Measurements from ENCODE around the gene SNX7.

Gene SNX7

GRCh38 chr1:98698625-98699024, 37.1 kb downstream of the SNX7 start:
- no peak for DNase-seq

DNA sequence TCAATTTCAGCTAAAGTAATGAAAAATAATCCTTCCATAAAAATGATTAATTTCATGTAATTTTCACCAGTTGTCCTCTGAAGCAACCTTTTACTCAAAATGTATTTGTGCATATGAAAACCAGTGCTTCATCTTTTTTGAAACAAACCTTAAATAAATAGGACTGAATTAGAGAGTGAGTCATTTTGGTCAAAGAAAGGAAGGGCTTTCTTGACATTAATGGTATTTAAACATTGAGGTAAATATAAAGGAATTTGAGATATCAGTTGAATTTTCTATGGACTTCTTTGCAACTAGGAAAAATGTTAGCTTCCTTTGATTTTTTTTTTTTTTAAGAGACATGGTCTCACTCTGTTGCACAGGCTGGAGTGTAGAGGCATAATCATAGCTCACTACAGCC, 38.7 kb downstream of the SNX7 start:
- no peak for DNase-seq

DNA sequence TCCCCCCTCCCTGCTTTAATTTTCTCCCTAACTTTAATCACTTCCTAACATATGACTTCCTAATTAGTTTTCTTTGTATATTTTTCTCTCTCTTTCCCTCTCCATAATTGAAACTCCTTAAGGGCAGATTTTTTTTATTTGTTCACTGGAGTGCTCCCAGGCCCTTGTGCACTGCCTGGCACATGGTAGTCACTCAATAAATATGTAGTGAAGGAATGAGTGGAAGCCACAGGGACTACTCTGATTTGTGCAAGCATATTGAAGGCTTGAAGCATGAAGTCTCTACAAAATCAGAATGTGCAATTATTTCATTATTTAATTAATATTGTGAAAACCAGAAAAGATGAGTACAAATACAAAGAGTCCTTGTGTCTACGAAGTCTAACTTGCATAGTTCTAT, 41.5 kb downstream of the SNX7 start:
- DNase-seq = no peak

DNA sequence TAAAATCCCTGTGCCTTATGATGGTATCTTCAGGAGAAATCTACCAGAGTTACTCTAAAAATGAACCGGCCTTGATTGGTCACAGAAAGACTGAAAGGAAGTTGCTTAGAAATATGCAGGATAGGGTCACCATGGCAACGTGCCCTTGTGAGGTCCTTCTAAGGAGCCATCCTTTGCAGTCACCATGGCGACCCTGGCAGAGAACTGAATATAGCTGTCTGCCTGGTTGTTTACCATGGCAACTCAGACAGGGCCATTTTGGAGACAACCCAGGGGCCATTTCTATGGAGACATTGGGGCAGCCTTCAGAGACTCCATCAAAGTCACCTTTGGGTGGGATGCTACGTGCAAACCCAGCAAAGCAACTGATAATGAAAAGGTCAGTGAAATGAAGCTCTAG, 43.0 kb downstream of the SNX7 start:
- DNase-seq = peak; percentile 10

DNA sequence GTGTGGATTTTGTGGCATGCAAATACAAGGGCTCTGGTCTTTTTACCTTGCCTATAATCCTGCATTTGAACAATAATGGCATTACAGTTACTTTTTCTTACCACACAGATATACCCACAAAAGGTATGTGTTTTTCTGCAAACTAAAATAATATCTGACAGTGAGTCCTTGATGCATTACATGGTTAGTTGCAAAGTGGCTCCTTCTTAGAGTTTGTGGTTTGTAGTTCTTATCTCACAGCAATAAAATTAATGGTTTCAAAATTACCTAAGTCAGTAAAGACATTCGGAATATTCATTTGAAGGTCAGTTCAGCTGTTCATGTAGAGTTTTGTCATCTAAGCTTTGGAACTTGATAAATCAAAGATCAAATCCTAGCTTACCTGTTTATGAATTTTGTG, 43.5 kb downstream of the SNX7 start:
- no peak for DNase-seq

- DNase-seq = no peak
These were observed 44.1 kb downstream of the SNX7 start for GRCh38 chr1:98705591-98705990.

DNA sequence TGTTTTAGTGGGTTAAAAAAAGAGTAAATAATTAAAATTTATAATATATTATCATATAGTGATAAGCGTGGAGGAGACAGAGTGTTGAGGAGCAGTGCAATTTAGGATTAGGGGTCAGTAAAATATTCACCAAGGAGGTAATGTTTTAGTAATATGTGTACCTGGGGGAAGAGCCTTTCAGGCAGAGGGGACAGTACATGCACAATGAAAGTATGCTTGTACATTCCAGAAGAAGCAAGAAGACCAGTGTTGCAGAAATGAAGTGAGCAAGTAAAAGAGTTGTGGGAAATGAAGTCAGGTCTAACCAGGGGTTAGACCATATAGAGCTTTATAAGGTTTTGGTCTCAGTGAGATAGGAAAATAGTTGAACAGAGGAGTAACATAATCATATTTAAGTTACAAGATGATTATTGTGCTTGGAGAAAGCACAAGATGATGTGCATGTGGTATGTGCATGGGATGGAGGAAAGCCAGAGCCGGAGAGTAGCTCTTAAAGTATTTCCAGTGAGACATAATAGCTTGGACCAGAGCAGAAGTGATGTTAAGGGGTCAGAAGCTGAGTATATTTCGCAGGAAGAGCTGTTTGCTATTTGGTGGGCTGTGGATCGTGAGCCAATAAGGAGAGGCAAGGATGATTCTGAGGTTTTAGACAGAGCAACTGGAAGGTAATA, 44.8 kb downstream of the SNX7 start:
- no peak for DNase-seq

- DNase-seq = no peak
These were observed 46.0 kb downstream of the SNX7 start for GRCh38 chr1:98707556-98707955.

DNA sequence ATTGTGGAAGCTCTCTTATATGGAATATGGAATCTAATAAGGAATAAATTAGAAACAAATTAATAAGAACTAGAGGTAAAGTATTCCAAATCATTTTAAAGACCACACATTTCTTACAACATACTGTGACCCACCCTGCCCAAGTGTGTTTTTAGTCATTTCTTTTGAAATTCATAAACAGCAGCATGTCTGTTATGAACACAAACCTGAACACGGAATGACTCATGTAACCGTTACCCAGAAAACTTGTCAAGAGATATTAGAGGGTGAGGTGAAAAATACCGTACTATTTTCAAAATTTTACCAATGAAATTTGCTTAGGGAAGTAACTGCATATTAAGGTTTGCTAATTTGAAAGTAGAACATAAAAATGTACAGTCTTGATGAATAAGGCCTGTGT, 48.4 kb downstream of the SNX7 start:
- no peak for DNase-seq

DNA sequence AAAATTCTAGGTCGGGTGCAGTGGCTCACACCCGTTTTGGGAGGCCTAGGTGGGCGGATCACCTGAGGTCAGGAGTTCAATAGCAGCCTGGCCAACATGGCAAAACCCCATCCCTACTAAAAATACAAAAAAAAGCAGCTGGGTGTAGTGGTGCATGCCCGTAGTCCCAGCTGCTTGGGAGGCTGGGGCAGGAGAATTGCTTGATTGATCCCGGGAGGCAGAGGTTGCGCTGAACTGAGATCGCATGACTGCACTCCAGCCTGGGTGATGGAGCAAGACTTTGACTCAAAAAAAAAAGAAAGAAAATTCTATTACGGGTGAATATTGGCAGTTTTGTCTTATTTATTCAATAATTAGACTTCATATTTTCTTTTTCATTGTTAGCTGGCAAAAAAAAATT, 62.1 kb downstream of the SNX7 start:
- DNase-seq = no peak

GRCh38 chr1:98732985-98733781, 71.7 kb downstream of the SNX7 start:
- DNase-seq = no peak

- no peak for DNase-seq
These were observed 72.2 kb downstream of the SNX7 start for GRCh38 chr1:98733782-98734112.

DNA sequence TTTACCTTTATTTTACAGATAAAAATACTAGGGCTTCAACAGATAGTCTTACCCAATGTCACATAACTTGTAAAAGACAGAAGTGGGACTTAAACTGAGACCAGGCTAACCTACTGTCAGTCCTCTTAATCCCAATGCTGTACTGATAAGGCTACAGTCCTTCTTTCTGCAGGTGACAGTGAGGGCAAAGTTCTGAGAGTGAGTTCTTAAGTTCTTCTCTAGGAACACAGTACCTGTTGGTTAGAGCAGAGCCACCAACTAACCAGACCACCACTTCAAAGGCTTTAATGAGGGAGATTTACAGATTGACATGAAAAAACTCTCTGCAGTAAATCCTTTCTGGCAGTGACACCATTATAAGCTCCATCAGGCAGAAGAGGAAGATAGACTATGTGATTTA, 74.2 kb downstream of the SNX7 start:
- no peak for DNase-seq

GRCh38 chr1:98737835-98738234, 76.3 kb downstream of the SNX7 start:
- no peak for DNase-seq

GRCh38 chr1:98739762-98740161, 78.2 kb downstream of the SNX7 start:
- no peak for DNase-seq

DNA sequence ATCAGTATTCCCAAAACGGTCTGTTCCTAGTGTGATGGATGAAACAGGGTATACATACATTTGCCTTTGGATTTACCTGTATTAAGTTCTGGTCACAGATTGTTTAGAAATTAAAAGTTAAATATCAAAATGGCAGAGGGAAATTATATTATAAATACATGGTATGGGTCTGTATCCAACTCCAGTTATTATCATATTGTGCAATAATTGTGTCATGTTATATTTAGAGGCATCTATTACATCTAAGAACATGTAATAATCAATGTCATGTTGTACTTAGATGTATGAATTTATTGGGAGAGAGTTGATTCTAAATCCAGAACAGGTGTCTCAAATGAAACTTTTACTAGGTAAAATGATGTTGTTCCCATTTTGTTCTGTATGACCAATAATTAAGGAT, 79.6 kb downstream of the SNX7 start:
- no peak for DNase-seq

DNA sequence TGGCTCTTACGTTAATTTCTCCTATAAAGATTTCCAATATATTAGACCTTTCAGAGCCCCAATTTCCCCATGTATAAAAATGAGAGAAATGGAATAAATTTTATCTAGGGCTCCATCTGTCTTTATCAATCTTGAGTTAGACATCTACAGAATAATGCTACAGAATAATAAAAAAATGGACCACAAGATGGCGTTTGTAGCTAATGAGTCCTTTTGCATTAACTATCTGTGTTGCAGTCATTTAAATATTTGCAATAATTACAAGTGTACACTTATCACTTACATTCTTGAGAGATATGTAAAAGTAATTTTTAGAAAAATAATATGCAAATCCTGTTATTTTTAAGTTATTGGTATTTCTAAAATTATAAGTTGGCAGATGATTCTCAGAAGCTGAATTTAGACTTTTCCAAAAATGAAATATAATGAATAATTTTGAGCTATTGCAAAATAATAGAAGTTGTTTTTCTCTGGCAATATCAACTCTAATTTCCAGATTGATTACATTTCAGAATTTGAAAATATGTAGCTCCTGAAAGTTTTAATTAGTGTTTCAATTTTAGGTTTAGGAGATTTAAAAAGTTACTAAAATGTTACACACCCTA, 87.7 kb downstream of the SNX7 start:
- DNase-seq = peak; percentile 18

- no peak for DNase-seq
These were observed 92.7 kb downstream of the SNX7 start for GRCh38 chr1:98754176-98754575.

DNA sequence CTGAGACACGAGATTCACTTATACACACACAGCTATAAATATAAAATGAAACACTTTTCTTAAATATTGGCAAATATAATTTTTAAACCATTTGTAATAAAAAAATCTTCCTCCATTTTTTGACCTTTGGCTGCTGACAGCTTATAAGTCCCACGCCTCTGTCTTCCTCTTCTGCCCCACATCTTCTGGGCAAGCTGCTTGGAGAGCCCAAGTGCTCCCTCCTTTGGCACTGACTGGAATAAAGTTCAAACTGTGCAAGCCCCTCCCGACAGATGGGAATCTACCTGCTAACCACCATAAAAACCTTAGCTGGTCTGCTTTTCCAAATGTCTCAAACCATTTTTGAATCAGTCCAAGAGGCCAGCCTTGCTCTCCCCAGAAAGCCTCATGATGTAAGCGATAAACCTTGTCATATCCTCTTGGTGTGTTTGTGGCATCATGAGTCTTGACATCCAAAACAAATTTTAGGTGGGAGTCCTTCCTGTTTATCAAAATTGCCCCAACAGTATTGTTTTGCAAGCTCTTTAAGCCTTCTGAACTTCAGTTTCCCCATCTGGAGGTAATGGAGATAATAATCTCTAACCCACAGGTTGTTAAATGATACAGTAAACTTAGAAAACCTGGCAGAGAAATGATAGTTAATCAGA, 99.8 kb downstream of the SNX7 start:
- peak; percentile 16 for DNase-seq

- DNase-seq = no peak
These were observed 102.1 kb downstream of the SNX7 start for GRCh38 chr1:98763488-98764150.

- DNase-seq = no peak
These were observed 103.0 kb downstream of the SNX7 start for GRCh38 chr1:98764485-98764884.

GRCh38 chr1:98766255-98766654, 104.7 kb downstream of the SNX7 start:
- DNase-seq = no peak

DNA sequence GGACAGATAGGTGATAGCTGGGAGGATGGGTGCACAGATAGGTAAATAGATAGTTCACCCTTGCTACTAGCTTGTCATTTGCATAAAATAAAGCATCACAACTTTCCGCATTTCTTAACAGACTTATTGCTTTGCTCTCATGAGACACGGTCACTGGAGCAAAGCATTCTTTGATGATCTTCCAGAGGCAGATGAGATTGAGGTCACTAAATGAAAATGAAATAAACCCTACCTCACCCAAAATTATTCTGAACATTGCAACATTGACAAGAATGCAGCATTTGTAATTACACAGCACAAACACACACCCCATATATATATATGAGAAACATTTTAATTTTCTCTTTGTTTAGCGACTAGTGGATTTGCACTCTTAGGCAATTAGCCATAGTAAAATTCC, 107.6 kb downstream of the SNX7 start:
- no peak for DNase-seq
